Esophagus squamous epithelium (tissue), 4 donors: ENCODE data around the gene CAMTA1.

Source experiments
- CTCF ChIP-seq, 6 experiments: fragments of 450-650 bp in 4 of 6; fragments of 200-600 bp in 2 of 6; sonication (generic) in 2 of 6; IDR thresholded peaks; one replicate each; pipeline ENCODE4 v1.5.1; 2016 to 2019; ENCODE audit warnings: antibody characterized with exemption in 6 of 6, mild to moderate bottlenecking in 4 of 6, moderate library complexity in 4 of 6
- POLR2A ChIP-seq, 4 donors: fragments of 450-650 bp; IDR thresholded peaks; one replicate each; pipeline ENCODE4 v1.6.1; 2017; ENCODE audit warnings: antibody characterized with exemption in 4 of 4, mild to moderate bottlenecking in 4 of 4, moderate library complexity in 3 of 4

DNA sequence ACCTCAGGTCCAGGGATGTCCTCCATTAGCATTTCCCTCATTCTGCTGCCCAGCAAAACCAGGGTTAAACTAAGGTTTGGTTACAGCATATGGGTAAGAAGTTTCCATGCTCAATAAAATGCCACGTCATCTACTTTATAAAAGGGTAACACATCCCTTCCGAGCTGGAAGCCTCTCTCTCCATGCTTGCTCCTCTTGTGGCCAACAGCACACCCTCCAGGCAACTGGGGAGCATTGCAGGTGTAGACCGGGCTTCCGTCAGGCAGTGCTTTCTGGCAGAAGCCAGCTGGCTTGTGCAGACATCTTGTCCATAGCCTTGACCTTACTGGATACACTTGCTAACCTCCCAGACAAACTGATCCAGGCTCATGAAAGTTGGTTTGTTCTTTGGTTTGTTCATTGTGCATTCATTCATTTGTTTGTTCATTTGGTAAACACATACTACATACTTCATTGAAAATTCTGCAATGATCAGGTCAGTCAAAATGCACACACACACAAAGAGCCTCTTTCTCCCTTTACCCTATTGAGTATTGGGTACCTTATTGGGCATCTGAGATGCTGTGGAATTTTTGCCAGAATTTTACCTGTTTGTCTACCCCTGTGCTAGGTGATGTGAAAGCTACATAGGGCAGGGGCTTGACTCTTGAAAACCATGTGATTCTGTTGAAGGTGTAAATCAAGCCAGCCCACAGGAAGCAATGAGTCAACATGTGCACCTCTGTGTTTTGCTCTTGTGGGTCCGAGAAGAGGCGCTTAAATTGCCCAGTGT lies 422.8 kb downstream of the CAMTA1 start:
- peak in 5 of 6 experiments; percentile 19 to 69 (median 31) for TF ChIP-seq CTCF (IDR thresholded peaks at IDR 0.05)
- TF ChIP-seq POLR2A (IDR thresholded peaks at IDR 0.05) = no peak
